Glutamatergic neuron (in vitro differentiated cells): ENCODE results near the gene GNLY. TPM values are rescaled to one million over a fixed set of nuclear protein-coding genes. Genes with fewer than 3 reads are reported as not detected.
"Not testable (repeated sequence)": the region's sequence is repeated elsewhere in the genome, so short reads cannot be mapped to it uniquely, and the experiment has no call there.

Experiments used
- DNase-seq: peaks from one replicate; pipeline ENCODE4 v3.0.0; 2022
- H3K27ac Mint-ChIP-seq: one replicate; pipeline ENCODE4 v1.8.0; 2020; ENCODE audit warnings: mild to moderate bottlenecking, mixed read lengths, inconsistent platforms; ENCODE audit not compliant: unreplicated experiment
- H3K27me3 Mint-ChIP-seq: one replicate; pipeline ENCODE4 v1.8.0; 2020; ENCODE audit warnings: mild to moderate bottlenecking, moderate library complexity, mixed read lengths, inconsistent platforms; ENCODE audit not compliant: unreplicated experiment
- H3K36me3 Mint-ChIP-seq: one replicate; pipeline ENCODE4 v1.8.0; 2020; ENCODE audit warnings: mild to moderate bottlenecking, mixed read lengths, inconsistent platforms; ENCODE audit not compliant: unreplicated experiment
- H3K4me1 Mint-ChIP-seq: one replicate; pipeline ENCODE4 v1.8.0; 2020; ENCODE audit warnings: mild to moderate bottlenecking, low read depth, mixed read lengths, inconsistent platforms; ENCODE audit not compliant: unreplicated experiment
- H3K4me3 Mint-ChIP-seq: one replicate; pipeline ENCODE4 v1.8.0; 2020; ENCODE audit warnings: mild to moderate bottlenecking, mixed read lengths, inconsistent platforms; ENCODE audit not compliant: unreplicated experiment
- H3K9me3 Mint-ChIP-seq: one replicate; pipeline ENCODE4 v1.8.0; 2020; ENCODE audit warnings: mild to moderate bottlenecking, moderate library complexity, mixed read lengths, inconsistent platforms; ENCODE audit not compliant: unreplicated experiment
- total RNA-seq: library from RNA; stranded (reverse); fragmentation: NEBNext Ultra II Directional; extraction: Animal tissue kit (Norgen Biotek cat#: 25700); gene quantifications from one replicate; pipeline ENCODE4 v1.2.1, GENCODE V29; 2021; ENCODE audit not compliant: unreplicated experiment
- TF ChIP-seq, protein P1 (sequence below): fragments of 200-600 bp; sonication (generic); IDR thresholded peaks from one replicate; pipeline ENCODE4 v1.5.0; 2021; ENCODE audit not compliant: partially characterized antibody, unreplicated experiment

The GNLY gene
- total RNA-seq, 1 donor from 2014 or later = not detected

DNA sequence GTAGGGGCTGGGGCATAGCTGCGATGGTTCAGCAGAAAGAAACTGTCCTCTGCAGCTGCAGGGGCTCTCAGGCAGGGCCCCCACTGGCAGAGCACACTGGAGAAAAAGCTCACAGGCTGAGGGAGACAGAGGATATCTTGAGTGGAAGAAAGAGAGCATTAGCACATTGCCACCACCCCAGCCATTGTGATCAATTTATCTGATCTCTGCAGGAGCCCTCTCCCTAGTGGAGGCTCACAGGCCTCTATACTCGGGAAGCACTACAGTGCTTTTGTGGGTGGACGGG, 25.4 kb upstream of the GNLY start:
- no peak for DNase-seq
- peaks cover 4% of the 10 kb centered on the region for H3K4me1 Mint-ChIP-seq
- H3K27ac Mint-ChIP-seq = no peak overlapping the region
- TF ChIP-seq, protein P1, sequence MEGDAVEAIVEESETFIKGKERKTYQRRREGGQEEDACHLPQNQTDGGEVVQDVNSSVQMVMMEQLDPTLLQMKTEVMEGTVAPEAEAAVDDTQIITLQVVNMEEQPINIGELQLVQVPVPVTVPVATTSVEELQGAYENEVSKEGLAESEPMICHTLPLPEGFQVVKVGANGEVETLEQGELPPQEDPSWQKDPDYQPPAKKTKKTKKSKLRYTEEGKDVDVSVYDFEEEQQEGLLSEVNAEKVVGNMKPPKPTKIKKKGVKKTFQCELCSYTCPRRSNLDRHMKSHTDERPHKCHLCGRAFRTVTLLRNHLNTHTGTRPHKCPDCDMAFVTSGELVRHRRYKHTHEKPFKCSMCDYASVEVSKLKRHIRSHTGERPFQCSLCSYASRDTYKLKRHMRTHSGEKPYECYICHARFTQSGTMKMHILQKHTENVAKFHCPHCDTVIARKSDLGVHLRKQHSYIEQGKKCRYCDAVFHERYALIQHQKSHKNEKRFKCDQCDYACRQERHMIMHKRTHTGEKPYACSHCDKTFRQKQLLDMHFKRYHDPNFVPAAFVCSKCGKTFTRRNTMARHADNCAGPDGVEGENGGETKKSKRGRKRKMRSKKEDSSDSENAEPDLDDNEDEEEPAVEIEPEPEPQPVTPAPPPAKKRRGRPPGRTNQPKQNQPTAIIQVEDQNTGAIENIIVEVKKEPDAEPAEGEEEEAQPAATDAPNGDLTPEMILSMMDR = no peak
- H3K9me3 Mint-ChIP-seq = peaks cover 7% of the 10 kb centered on the region
- peaks cover 11% of the 10 kb centered on the region for H3K27me3 Mint-ChIP-seq
- no peaks in the 10 kb centered on the region for H3K36me3 Mint-ChIP-seq
- no peak overlapping the region for H3K4me3 Mint-ChIP-seq

DNA sequence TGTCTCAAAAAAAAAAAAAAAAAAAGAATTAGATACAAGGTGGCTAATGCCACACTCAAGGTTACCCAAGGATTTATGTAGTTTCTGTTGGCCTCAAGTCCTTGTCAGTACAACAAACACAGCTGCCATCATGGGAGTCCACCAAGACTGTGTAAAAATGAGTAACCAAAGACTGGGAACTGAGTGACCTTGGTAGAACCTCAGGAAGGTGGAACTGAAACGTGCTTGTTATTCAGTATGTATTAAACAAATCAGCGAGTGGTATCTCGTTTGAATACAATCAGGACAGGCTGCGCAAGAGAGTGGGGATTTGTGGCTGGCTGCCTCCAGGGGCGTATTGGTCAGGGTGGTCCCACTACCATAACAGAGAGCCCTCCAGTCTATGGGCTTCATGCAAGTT, 24.6 kb upstream of the GNLY start:
- H3K27ac Mint-ChIP-seq = no peak overlapping the region
- peaks cover 11% of the 10 kb centered on the region for H3K27me3 Mint-ChIP-seq

DNA sequence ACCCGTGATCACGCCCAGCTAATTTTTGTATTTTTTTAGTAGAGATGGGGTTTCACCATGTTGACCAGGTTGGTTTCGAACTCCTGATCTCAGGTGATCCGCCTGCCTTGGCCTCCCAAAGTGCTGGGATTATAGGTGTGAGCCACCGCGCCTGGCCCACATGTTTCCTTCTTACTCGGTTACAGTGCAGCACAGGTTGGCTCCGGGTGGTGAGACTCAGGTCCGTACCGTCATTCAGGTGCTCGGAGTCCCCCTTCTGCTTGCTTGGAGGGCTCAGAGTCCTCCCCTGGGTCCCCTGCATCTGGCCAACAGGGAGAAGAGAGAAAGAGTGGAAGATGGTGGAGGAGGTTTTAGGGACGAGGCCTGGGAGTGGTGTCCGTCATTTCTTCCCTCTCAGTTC, 23.7 kb upstream of the GNLY start:
- H3K27ac Mint-ChIP-seq, H3K4me3 Mint-ChIP-seq, H3K36me3 Mint-ChIP-seq, DNase-seq: not testable (repeated sequence)
- peaks cover 12% of the 10 kb centered on the region for H3K4me1 Mint-ChIP-seq
- H3K27me3 Mint-ChIP-seq = peaks cover 11% of the 10 kb centered on the region
- H3K9me3 Mint-ChIP-seq = peaks cover 11% of the 10 kb centered on the region

More for the DNA sequence above, 24.6 kb upstream of the GNLY start:
- DNase-seq = no peak
- H3K36me3 Mint-ChIP-seq = no peaks in the 10 kb centered on the region
- TF ChIP-seq, protein P1 = no peak
- no peak overlapping the region for H3K4me3 Mint-ChIP-seq
- peaks cover 8% of the 10 kb centered on the region for H3K9me3 Mint-ChIP-seq
- H3K4me1 Mint-ChIP-seq = peaks cover 7% of the 10 kb centered on the region

DNA sequence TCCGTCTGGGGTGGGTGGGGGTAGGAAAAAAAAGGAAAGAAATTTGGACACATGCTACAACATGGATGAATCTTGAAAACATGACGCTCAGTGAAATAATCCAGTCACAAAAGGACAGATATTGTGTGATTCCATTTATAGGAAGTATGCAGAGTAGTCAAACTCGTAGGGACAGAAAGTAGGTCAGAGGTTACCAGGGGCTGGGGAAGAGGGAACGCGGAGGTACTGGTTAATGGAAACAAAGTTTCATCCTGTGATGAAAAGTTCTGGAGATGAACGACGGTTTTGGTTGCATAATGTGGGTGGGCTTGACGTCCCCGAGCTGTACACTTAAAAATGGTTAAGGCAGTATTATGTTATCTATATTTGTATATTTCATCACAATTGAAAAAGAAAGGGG, 21.7 kb upstream of the GNLY start:
- TF ChIP-seq, protein P1 = no peak
- Mint-ChIP-seq H3K4me1 (peaks cover 7% of the 10 kb centered on the region), H3K9me3 (peaks cover 6% of the 10 kb centered on the region), H3K27ac (no peak overlapping the region), H3K36me3 (no peaks in the 10 kb centered on the region), H3K4me3 (no peak overlapping the region), H3K27me3 (peaks cover 6% of the 10 kb centered on the region)
- no peak for DNase-seq

DNA sequence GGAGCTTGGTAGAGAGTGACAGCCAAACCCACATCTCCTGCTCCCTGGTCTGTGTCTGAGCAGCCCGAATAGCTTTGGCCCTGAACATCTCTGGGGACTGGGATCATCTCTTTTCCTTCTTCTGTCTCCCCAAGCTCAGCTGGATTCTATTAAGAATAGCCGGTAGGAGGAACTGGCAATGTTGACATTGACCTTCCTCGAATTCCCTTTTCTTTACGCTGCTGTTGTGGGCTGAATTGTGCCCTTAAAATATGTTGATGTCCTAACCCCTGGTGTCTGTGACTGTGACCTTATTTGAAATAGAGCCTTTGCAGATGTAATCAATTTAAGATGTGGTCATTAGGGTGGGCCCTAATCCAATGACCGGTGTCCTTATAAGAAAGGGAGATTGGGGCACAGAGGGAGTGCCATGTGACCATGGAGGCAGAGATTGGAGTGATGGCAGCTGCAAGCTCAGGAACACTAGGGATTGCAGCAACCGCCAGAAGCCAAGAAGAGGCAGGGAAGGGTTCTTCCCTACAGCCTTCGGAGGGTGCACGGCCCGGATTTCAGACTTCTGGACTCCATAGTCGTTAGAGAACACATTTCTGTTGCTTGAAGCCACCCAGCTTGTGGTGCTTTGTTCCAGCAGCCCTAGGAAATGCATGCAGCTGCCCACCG, 20.3 kb upstream of the GNLY start:
- Mint-ChIP-seq H3K9me3 (peaks cover 6% of the 10 kb centered on the region), H3K36me3 (no peaks in the 10 kb centered on the region), H3K27ac (no peak overlapping the region), H3K27me3 (peaks cover 6% of the 10 kb centered on the region), H3K4me1 (peaks cover 7% of the 10 kb centered on the region), H3K4me3 (no peak overlapping the region)
- TF ChIP-seq, protein P1 = no peak
- no peak for DNase-seq
